Measurements from ENCODE around the gene SH3BGRL3.
"Not testable (repeated sequence)": the region's sequence is repeated elsewhere in the genome, so short reads cannot be mapped to it uniquely, and the experiment has no call there.

The SH3BGRL3 gene

DNA sequence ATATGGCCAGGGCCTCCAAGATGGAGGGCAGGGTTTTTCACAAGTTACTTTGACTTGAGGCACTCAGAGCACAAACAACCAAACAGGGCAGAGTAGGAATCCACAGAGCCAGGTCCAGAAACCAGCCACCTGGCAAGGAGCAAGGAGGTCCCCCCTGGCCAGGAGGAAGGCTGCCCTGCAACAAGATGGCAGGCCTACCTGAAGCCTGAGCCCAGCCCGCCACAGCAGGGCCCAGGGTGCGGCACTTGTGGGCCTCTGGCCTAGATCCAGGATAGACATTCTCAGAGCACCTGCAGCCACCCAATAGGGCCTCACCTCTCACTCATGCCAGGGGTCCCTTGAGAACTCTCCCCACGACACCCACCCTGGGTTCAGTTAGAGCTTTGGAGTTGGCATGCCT is 11.5 kb downstream of the SH3BGRL3 start:
- TF ChIP-seq, protein P1, sequence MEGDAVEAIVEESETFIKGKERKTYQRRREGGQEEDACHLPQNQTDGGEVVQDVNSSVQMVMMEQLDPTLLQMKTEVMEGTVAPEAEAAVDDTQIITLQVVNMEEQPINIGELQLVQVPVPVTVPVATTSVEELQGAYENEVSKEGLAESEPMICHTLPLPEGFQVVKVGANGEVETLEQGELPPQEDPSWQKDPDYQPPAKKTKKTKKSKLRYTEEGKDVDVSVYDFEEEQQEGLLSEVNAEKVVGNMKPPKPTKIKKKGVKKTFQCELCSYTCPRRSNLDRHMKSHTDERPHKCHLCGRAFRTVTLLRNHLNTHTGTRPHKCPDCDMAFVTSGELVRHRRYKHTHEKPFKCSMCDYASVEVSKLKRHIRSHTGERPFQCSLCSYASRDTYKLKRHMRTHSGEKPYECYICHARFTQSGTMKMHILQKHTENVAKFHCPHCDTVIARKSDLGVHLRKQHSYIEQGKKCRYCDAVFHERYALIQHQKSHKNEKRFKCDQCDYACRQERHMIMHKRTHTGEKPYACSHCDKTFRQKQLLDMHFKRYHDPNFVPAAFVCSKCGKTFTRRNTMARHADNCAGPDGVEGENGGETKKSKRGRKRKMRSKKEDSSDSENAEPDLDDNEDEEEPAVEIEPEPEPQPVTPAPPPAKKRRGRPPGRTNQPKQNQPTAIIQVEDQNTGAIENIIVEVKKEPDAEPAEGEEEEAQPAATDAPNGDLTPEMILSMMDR (conservative IDR thresholded peaks at IDR 0.05; ENCODE audit: low read depth, low read length) = no peak
- H3K4me3 ChIP-seq (ENCODE audit: low read depth, low read length) = no peak overlapping the region
- no peak for DNase-seq (ENCODE audit: low read depth)

DNA sequence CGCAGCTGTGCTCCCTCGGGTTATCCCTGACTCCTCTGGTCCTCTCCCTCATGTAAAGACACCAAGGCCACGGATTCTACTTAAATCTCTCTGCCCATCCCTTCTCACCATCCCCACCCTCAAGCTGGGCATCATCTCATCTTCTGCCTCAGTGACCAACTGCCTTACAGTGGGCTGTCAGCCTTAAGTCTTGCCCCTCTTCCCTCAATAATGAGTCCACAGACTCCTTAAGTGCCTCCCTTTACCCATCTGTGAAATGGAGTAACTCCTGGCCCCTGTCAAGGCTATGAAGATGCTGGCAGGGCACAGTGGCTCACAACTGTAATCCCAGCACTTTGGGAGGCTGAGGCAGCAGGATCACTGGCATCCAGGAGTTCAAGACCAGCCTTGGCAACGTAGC is 12.1 kb downstream of the SH3BGRL3 start:
- no peak overlapping the region for H3K4me3 ChIP-seq (ENCODE audit: low read depth, low read length)
- TF ChIP-seq, protein P1 (conservative IDR thresholded peaks at IDR 0.05; ENCODE audit: low read depth, low read length) = no peak
- no peak for DNase-seq (ENCODE audit: low read depth)

DNA sequence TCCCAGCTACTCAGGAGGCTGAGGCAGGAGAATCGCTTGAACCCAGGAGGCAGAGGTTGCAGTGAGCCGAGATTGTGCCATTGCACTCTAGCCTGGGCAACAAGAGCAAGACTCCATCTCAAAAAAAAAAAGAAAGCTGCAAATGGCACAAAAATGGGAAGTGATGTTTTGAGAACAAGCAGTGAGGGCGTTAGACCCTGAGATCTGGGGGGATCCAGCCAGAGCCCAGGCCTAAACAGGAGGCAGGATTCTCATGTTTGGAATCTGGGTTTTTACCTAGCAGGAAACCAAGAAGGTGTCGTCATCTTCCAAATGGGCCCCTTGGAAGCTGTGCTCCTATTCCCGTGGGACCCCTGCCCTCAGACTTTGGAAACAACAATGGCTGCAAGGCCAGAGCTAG is 12.8 kb downstream of the SH3BGRL3 start:
- DNase-seq (ENCODE audit: low read depth); H3K4me3 ChIP-seq (ENCODE audit: low read depth, low read length): not testable (repeated sequence)

DNA sequence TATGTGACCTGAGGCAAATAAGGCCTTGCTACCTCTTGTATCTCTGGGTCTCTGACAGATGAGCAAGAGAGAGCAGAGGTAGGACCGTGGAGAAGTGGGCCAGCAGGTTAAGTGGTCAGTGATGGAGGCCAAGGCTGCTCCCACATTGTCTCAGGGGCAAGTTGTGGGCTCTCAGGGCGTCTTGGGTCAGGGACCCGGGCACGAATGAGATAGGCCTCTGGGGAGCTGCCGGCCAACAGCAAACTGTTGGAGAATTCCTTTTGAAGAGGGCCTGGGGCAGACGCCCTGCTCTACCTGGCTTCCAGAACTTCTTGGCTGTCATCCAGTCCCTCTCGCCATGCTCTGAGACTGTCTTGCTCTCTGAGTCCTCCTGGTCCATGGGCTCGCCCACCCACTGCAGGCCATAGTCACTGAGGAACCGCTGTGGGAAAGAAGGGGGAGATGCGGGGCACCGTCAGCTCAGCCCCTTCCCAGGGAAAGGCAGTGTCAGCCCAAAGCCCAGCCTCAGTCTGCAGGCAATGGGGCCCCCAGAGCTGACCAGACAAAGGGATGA is 14.1 kb downstream of the SH3BGRL3 start:
- TF ChIP-seq, protein P1 (conservative IDR thresholded peaks at IDR 0.05; ENCODE audit: low read depth, low read length) = no peak
- H3K4me3 ChIP-seq (ENCODE audit: low read depth, low read length) = no peak overlapping the region

DNA sequence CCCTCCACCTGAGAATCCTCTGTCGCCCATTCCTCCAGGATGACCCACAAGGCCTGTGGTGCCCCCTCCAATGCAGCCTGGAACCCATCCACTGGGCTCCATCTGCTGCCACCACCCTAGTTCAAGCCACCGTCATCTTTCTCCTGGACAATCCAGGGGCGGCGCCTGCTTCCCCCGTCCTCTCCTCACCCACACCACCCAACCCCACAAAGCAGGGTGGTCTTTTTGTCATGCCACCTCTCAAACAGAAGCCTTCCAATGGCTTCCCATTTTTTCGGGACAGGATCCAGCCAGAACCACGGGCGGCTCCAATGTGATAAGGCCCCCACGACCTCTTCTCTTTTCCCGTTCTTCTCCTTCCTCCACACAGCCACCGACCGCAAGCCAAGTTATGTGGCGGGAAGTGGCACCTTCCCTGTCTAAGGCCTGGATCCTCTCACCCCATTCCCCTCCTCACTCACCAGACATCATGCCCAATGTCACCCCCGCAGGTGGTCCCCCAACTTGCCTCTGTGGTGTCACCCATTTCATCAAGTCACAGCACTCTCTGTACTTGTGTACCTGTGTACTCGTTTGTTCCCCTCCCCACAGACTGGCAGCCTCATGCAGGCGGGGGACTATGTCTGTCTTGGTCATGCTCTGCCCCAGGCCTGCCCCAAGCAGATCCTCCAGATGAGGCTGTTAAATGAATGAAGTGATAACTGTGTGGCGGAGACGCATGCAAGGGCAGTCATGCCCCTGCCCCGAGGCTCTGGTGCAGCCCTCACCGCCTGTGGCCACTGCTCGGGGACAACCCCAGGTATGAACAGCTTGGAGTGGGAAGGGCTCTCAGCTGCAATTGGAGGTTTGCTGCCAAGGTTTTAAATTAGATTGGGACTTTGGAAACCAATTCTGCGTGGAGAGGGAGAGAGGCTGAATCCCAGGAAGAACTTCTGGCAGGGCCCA is 15.6 kb downstream of the SH3BGRL3 start:
- no peak for DNase-seq (ENCODE audit: low read depth)
- no peak overlapping the region for H3K4me3 ChIP-seq (ENCODE audit: low read depth, low read length)
- TF ChIP-seq, protein P1 (conservative IDR thresholded peaks at IDR 0.05; ENCODE audit: low read depth, low read length) = no peak

More for the DNA sequence above, 14.1 kb downstream of the SH3BGRL3 start:
- no peak for DNase-seq (ENCODE audit: low read depth)

DNA sequence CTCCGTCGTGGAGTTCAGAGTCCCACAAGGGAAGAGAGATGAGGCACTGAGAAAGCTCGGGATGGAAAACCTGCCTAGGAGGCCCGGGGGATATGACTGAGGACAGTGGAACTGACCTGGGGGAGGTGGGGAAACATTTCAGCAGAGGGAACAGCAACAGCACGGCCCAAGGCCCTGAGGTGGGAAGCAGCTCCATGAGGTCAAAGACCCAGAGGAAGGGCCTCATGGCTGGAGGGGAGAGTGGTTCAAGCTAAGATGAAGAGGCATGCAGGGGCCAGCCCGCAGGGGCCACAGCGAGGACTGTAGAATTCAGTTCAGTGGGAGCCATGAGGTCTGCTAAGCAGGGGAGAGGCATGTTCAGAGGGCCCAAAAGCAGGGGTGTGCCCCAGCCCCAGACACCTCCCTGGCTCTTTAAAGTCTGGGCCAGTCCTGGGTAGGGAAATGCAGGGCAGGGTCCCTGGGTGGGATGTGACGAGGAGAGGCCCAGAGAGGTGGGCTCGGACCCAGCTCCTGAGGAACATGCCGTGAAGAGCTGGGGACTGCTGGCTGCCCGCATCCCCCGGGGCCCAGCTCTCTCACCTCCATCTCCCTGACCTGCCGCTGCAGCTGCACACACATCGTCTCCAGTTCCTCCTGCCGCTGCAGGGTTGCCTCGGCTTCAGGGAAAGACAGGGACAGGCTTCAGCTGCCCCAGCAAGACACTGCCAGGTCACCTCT is 16.6 kb downstream of the SH3BGRL3 start:
- no peak for DNase-seq (ENCODE audit: low read depth)
- no peak overlapping the region for H3K4me3 ChIP-seq (ENCODE audit: low read depth, low read length)
- TF ChIP-seq, protein P1 (conservative IDR thresholded peaks at IDR 0.05; ENCODE audit: low read depth, low read length) = no peak

DNA sequence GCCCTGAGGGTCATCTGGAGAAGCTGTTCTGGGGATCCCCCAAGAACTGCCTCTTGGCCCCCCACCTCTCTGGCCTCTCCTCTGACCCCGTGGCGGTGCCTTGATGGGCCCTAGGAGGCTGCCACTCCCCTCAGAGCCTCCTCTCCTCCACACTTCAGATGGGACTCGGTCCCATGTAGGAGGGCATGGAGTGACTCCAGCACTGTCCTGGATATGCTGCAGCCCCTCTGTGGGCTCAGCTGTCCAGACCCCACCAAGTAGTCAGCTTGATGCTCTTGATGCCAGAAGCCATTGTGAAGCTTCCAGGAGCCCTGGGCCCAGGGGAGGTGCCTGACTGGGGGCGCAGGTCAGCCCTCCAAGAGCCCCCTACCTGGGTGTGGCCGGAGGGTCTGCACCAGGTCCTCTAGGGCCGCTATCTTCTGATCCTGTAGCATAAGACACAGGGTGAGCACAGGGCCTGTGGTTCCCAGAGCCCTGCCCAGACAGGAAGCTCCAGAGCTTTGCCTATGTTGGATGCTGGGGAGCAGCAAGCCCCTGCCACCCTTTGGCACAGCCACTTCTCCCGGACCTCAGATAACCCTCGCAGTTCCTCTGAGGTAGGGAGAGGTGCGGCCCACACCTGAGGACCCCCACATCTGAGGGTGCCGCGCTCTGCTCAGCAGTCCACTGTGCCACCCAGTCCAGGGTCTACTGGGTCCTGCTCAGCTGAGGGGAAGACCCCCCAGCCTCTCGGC is 17.3 kb downstream of the SH3BGRL3 start:
- TF ChIP-seq, protein P1 (conservative IDR thresholded peaks at IDR 0.05; ENCODE audit: low read depth, low read length) = no peak

More for the DNA sequence above, 17.3 kb downstream of the SH3BGRL3 start:
- H3K4me3 ChIP-seq (ENCODE audit: low read depth, low read length) = no peak overlapping the region
- DNase-seq (ENCODE audit: low read depth) = no peak
